Nephron progenitor cell (in vitro differentiated cells): Measurements from ENCODE around the gene DNAH17.

Experiments
- DNase-seq: peaks from one replicate; pipeline ENCODE4 v3.0.0; 2021
- H3K27ac Mint-ChIP-seq: 2 replicates; pipeline ENCODE4 v1.8.0; 2021; ENCODE audit warnings: mild to moderate bottlenecking, moderate library complexity, mixed read lengths
- H3K27me3 Mint-ChIP-seq: 2 replicates; pipeline ENCODE4 v1.8.0; 2021; ENCODE audit warnings: mild to moderate bottlenecking, low read depth, mixed read lengths; ENCODE audit not compliant: poor library complexity
- H3K36me3 Mint-ChIP-seq: 2 replicates; pipeline ENCODE4 v1.8.0; 2021; ENCODE audit warnings: low read depth, mixed read lengths
- H3K4me1 Mint-ChIP-seq: 2 replicates; pipeline ENCODE4 v1.8.0; 2021; ENCODE audit warnings: mixed read lengths
- H3K4me3 Mint-ChIP-seq: 2 replicates; pipeline ENCODE4 v1.8.0; 2021; ENCODE audit warnings: mild to moderate bottlenecking, moderate library complexity, mixed read lengths
- H3K9me3 Mint-ChIP-seq: 2 replicates; pipeline ENCODE4 v1.8.0; 2021; ENCODE audit warnings: mild to moderate bottlenecking, moderate library complexity, mixed read lengths
- TF ChIP-seq, protein P1 (sequence below): fragments of 200-600 bp; sonication (generic); IDR thresholded peaks from 2 replicates; pipeline ENCODE4 v1.5.0; 2021; ENCODE audit warnings: antibody characterized with exemption

DNAH17 gene

DNA sequence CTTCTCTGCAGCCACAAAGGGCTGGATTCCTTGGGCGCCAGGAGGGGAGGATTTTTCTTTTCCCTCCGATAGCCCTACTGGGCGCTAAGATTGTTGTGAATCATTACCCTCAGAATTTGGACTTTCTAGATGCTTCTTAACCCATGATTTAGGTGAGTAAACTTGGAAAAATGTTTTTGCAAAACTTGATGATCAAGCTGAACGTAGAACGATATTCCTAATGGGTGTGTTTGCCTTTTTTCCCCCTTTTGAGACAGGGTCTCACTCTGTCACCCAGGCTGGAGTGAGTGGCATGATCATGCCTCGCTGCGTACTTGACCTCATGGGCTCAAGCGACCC is 155.0 kb downstream of the DNAH17 start:
- H3K36me3 Mint-ChIP-seq, result peaks cover 39% of the 10 kb centered on the region
- TF ChIP-seq, protein P1, sequence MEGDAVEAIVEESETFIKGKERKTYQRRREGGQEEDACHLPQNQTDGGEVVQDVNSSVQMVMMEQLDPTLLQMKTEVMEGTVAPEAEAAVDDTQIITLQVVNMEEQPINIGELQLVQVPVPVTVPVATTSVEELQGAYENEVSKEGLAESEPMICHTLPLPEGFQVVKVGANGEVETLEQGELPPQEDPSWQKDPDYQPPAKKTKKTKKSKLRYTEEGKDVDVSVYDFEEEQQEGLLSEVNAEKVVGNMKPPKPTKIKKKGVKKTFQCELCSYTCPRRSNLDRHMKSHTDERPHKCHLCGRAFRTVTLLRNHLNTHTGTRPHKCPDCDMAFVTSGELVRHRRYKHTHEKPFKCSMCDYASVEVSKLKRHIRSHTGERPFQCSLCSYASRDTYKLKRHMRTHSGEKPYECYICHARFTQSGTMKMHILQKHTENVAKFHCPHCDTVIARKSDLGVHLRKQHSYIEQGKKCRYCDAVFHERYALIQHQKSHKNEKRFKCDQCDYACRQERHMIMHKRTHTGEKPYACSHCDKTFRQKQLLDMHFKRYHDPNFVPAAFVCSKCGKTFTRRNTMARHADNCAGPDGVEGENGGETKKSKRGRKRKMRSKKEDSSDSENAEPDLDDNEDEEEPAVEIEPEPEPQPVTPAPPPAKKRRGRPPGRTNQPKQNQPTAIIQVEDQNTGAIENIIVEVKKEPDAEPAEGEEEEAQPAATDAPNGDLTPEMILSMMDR, result peak; percentile 17
- no peaks in the 10 kb centered on the region for H3K9me3 Mint-ChIP-seq
- peaks cover 51% of the 10 kb centered on the region for H3K4me1 Mint-ChIP-seq
- H3K27ac Mint-ChIP-seq, result no peak overlapping the region
- H3K27me3 Mint-ChIP-seq, result no peaks in the 10 kb centered on the region
- no peak for DNase-seq
- no peak overlapping the region for H3K4me3 Mint-ChIP-seq

DNA sequence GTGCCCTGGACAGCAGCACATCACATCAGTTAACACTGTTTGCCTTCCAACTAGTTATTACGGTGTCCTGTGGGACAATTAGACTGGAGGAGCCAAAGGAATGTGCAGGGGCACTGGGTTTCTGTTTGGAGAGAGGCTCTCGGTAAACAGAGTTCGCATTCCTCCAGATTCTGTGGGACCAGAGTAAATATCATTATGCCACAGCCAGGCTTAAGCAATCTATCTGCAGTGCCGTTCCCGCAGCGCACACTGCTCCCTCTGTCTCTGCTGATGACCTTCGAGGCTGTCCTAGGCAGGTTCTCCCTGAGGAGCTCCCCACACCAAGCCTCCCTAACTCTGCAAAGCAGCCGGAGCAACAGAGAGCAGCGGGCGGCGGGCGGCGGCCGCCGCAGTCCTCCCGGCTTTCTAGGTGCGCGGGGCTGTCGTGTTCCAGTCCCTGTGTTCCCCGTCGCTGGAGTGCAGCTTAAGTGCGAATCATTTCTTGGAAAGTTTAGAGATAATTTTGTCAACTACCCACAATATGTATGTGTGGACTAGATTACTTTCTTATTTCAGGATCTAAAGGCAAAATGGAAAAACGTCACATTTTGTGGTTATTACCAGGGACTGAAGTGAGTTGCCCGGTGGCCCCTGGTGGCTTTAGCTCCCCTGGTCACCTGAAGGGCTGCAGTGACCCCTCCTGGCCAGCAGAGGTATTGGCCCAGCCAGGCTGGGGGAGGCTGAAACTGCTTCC is 155.5 kb downstream of the DNAH17 start:
- Mint-ChIP-seq H3K27me3 (no peaks in the 10 kb centered on the region), H3K4me1 (peaks cover 56% of the 10 kb centered on the region), H3K36me3 (peaks cover 43% of the 10 kb centered on the region), H3K4me3 (no peak overlapping the region), H3K9me3 (no peaks in the 10 kb centered on the region), H3K27ac (peak overlapping the region; percentile 21)
- TF ChIP-seq, protein P1, result peak; percentile 99
- peak; percentile 85 for DNase-seq

DNA sequence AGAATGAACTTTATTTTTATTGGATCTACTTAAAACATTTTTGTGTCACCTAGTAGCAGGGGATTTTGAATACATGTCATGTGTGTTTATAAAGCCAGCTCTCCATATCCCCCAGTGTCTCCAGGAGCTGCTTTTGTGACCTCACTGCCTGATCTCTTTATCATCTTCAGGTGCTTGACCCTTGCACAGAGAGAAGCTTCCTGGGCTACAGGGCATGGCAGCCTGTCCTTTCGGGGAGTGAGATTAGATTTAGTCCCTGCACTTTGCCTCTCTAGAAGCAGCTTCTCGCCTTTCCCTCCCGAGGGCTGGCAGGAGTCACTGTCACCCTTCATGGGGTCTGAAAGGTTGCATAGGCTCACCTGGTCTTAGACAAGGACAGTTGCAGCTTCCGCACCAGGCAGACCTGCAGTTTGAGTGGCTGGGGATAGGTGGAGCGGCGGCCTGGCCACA is 156.1 kb downstream of the DNAH17 start:
- no peak overlapping the region for H3K4me3 Mint-ChIP-seq
- peak overlapping the region; percentile 21 for H3K27ac Mint-ChIP-seq
- no peaks in the 10 kb centered on the region for H3K27me3 Mint-ChIP-seq
- peaks cover 43% of the 10 kb centered on the region for H3K36me3 Mint-ChIP-seq
- TF ChIP-seq, protein P1, result no peak
- no peak for DNase-seq
- H3K9me3 Mint-ChIP-seq, result no peaks in the 10 kb centered on the region
- peaks cover 62% of the 10 kb centered on the region for H3K4me1 Mint-ChIP-seq

DNA sequence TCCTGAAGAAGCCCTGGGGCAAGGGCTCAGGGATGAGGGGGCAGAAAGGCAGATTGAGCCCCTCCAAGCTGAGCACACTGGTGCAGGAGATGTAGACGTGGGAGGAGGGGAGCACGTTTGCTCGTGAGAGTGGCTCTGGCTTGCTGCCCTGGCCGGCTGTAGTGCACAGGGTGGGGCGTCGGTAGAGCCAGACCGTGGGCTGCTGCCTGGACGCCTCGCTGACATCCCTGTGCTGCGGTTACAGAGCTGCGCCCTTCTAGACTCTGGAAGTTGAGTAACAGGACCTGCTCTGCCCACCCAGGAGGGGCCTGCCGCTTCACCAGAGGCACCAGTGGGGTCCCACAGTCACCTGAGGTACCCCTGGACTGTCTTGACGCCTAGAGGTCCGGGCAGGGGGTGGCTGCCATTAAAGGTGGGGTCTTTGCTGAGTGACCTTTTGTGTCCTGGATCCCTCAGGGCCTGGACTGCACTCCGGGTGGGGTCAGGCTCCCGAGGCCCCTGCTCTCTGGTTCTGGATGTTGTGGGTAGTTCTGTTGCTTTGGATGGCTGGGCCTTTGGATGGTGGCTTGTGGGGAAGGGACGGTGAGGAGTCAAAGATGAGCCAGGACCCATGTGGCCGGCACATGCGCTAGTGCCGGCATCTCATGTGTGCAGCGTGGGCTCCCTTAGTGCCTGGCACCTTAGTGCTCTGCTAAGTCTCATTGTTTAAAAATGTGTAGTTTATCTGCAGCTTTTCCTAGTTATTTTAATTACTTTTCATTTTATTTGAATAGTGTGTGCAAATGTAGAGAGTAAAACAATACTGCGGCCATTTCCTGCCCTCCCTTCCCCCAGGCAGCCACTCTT is 157.0 kb downstream of the DNAH17 start:
- no peak for DNase-seq
- no peaks in the 10 kb centered on the region for H3K9me3 Mint-ChIP-seq
- no peaks in the 10 kb centered on the region for H3K27me3 Mint-ChIP-seq
- no peak overlapping the region for H3K4me3 Mint-ChIP-seq
- H3K4me1 Mint-ChIP-seq, result peaks cover 71% of the 10 kb centered on the region
- TF ChIP-seq, protein P1, result no peak
- H3K27ac Mint-ChIP-seq, result peak overlapping the region; percentile 76
- H3K36me3 Mint-ChIP-seq, result peaks cover 41% of the 10 kb centered on the region

DNA sequence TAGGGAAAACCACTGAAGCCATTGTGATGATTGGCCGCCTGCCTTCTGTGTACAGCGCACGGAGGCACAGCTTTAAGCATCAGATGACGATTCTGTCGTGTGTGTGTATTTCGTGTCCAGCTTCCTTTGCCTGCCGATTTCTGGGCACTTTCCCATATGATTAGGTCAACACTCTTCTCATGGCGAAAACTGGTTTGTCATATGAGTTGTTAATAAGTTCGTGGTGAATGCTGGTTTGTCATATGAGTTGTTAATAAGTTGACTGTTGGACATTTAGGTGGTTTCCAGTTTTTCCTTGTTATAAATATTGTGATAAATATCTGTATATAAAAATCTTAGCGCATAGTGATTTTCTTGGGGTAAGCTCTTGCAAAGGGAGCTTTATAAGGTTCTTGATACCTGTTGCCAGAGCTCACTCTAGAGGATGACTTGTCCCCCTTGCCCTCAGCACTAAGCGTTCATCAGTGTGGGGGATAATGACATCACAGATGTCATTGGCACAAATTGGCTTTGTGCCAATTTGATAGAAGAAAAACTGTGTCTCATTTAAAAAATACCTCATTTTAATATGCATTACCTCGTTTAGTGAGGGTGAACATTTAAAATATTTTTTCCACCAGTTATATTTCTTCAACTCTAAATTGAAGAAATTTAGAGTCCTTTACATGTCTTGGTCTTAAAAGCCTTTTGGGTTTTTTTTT is 158.7 kb downstream of the DNAH17 start:
- TF ChIP-seq, protein P1, result no peak
- peaks cover 38% of the 10 kb centered on the region for H3K36me3 Mint-ChIP-seq
- no peaks in the 10 kb centered on the region for H3K9me3 Mint-ChIP-seq
- no peak for DNase-seq
- peaks cover 67% of the 10 kb centered on the region for H3K4me1 Mint-ChIP-seq
- no peaks in the 10 kb centered on the region for H3K27me3 Mint-ChIP-seq
- H3K27ac Mint-ChIP-seq, result no peak overlapping the region
- H3K4me3 Mint-ChIP-seq, result no peak overlapping the region
